ENCODE data around the gene PKP3. TPM values are rescaled to one million over a fixed set of nuclear protein-coding genes. Genes with fewer than 3 reads are reported as not detected.

The PKP3 gene
- total RNA-seq, 3 donors from 2014 or later = 0.32 to 60.9 (median 36.7) TPM

GRCh38 chr11:437228-437870 lies 43.3 kb downstream of the PKP3 start:
- Histone ChIP-seq H3K9me3 (no peaks in the 10 kb centered on the region), H3K36me3 (no peaks in the 10 kb centered on the region), H3K27me3 (peaks cover 0 to 3% of the 10 kb centered on the region in 2 donors), H3K27ac (no peak overlapping the region), H3K4me3 (no peak overlapping the region), H3K4me1 (no peaks in the 10 kb centered on the region)
- no peak for TF ChIP-seq CTCF (IDR thresholded peaks at IDR 0.05)
- TF ChIP-seq POLR2AphosphoS5 (IDR thresholded peaks at IDR 0.05) = no peak
- TF ChIP-seq POLR2A (IDR thresholded peaks at IDR 0.05) = no peak
- intact Hi-C loops (cut with DNase I; ENCODE audit: low total_unique reads) = no loop called here
- DNase-seq (ENCODE audit: low spot score in 2 of 2) = no peak

- no peaks in the 10 kb centered on the region for H3K36me3 ChIP-seq
- no peak overlapping the region for H3K4me3 ChIP-seq
- H3K27me3 ChIP-seq = peaks cover 0 to 4% of the 10 kb centered on the region in 2 donors
- intact Hi-C loops (cut with DNase I; ENCODE audit: low total_unique reads) = no loop called here
- DNase-seq (ENCODE audit: low spot score in 2 of 2) = no peak
- TF ChIP-seq CTCF (IDR thresholded peaks at IDR 0.05) (no peak), POLR2AphosphoS5 (IDR thresholded peaks at IDR 0.05) (no peak), POLR2A (IDR thresholded peaks at IDR 0.05) (no peak)
- no peak overlapping the region for H3K27ac ChIP-seq
- H3K9me3 ChIP-seq = no peaks in the 10 kb centered on the region
- no peaks in the 10 kb centered on the region for H3K4me1 ChIP-seq
Observed at GRCh38 chr11:438101-438844, 44.3 kb downstream of the PKP3 start.

GRCh38 chr11:439315-440064 lies 45.5 kb downstream of the PKP3 start:
- Histone ChIP-seq H3K4me3 (no peak overlapping the region), H3K27me3 (peaks cover 0 to 4% of the 10 kb centered on the region in 2 donors), H3K9me3 (no peaks in the 10 kb centered on the region), H3K36me3 (no peaks in the 10 kb centered on the region), H3K4me1 (no peaks in the 10 kb centered on the region), H3K27ac (no peak overlapping the region)
- intact Hi-C loops (cut with DNase I; ENCODE audit: low total_unique reads) = no loop called here
- no peak for TF ChIP-seq POLR2A (IDR thresholded peaks at IDR 0.05)
- TF ChIP-seq CTCF (IDR thresholded peaks at IDR 0.05) = no peak
- no peak for TF ChIP-seq POLR2AphosphoS5 (IDR thresholded peaks at IDR 0.05)
- DNase-seq (ENCODE audit: low spot score in 2 of 2) = no peak

GRCh38 chr11:440065-441042 lies 46.3 kb downstream of the PKP3 start:
- Histone ChIP-seq H3K36me3 (no peaks in the 10 kb centered on the region), H3K4me3 (no peak overlapping the region), H3K27ac (no peak overlapping the region), H3K4me1 (no peaks in the 10 kb centered on the region), H3K27me3 (peaks cover 0 to 4% of the 10 kb centered on the region in 2 donors), H3K9me3 (no peaks in the 10 kb centered on the region)
- TF ChIP-seq CTCF (IDR thresholded peaks at IDR 0.05) (no peak), POLR2AphosphoS5 (IDR thresholded peaks at IDR 0.05) (no peak), POLR2A (IDR thresholded peaks at IDR 0.05) (no peak)
- intact Hi-C loops (cut with DNase I; ENCODE audit: low total_unique reads) = no loop called here
- DNase-seq (ENCODE audit: low spot score in 2 of 2) = no peak

Data from breast epithelium (tissue), 4 donors.